B cell (primary cell): Measurements from ENCODE around the gene GLYATL1. TPM values are rescaled to one million over a fixed set of nuclear protein-coding genes. Genes with fewer than 3 reads are reported as not detected.

ENCODE experiments used
- ATAC-seq: fragments of 200-7000 bp; cut with Tn5 transposase; one replicate; pipeline ENCODE4 v1.10.0; 2021; ENCODE audit warnings: low read depth, mild to moderate bottlenecking, moderate number of reproducible peaks, moderate library complexity
- CTCF ChIA-PET: fragments of 350-600 bp; sonication (Branson Sonifier 250); formaldehyde crosslinking; loops from one replicate; lab custom pipeline; 2021; ENCODE audit warnings: antibody characterized with exemption, inconsistent platforms; lab: Charles Lee
- POLR2A ChIA-PET: fragments of 350-600 bp; sonication (Branson Sonifier 250); formaldehyde crosslinking; loops from one replicate; lab custom pipeline; 2021; ENCODE audit warnings: antibody characterized with exemption; lab: Charles Lee
- DNase-seq: peaks from one replicate; pipeline ENCODE4 v3.0.0; 2013
- H2AFZ ChIP-seq: 2 replicates; pipeline ENCODE4 v1.6.1; 2012; ENCODE audit warnings: mild to moderate bottlenecking, low read depth, low read length; ENCODE audit not compliant: insufficient read depth, poor library complexity, severe bottlenecking
- H3K27ac ChIP-seq, 2 donors: 1 replicate in 1 of 2; 2 replicates in 1 of 2; pipeline ENCODE4 v1.5.1; 2012 to 2013; ENCODE audit warnings: low read length in 2 of 2, mild to moderate bottlenecking in 2 of 2, moderate library complexity in 1 of 2
- H3K27me3 ChIP-seq, 4 experiments: fragments of 200-600 bp in 1 of 4; sonication (generic) in 1 of 4; replicated peaks in 1 of 4; 1 replicate in 2 of 4; 2 replicates in 2 of 4; pipeline versions ENCODE4 v1.6.1 to v1.7.0; 2013 to 2016; ENCODE audit warnings: low read length in 3 of 4, mild to moderate bottlenecking in 2 of 4, mixed read lengths in 1 of 4, moderate library complexity in 1 of 4; ENCODE audit not compliant: insufficient read depth in 4 of 4, control insufficient read depth in 3 of 4; ENCODE audit errors: control extremely low read depth in 1 of 4
- H3K36me3 ChIP-seq, 2 experiments: replicated peaks in 1 of 2; 1 replicate in 1 of 2; 2 replicates in 1 of 2; pipeline versions ENCODE4 v1.6.1 to v1.7.1; 2013; ENCODE audit warnings: low read length in 1 of 2; ENCODE audit not compliant: insufficient read depth in 2 of 2, control insufficient read depth in 1 of 2; ENCODE audit errors: control extremely low read depth in 1 of 2, extremely low read depth in 1 of 2
- H3K4me1 ChIP-seq, 2 donors: fragments of 200-600 bp in 1 of 2; sonication (generic) in 1 of 2; 1 replicate in 1 of 2; 2 replicates in 1 of 2; pipeline versions ENCODE4 v1.5.1 to v1.6.1; 2013 to 2017; ENCODE audit warnings: low read length in 2 of 2; ENCODE audit not compliant: control insufficient read depth in 2 of 2, insufficient read depth in 2 of 2
- H3K4me2 ChIP-seq: replicated peaks from 2 replicates; pipeline ENCODE3; 2012; ENCODE audit warnings: mild to moderate bottlenecking, low read depth, low read length; ENCODE audit not compliant: poor library complexity, severe bottlenecking
- H3K4me3 ChIP-seq, 5 experiments: fragments of 200-600 bp in 1 of 5; sonication (generic) in 1 of 5; 1 replicate in 3 of 5; 2 replicates in 2 of 5; pipeline versions ENCODE4 v1.5.1 to v1.7.0; 2011 to 2016; ENCODE audit warnings: low read length in 4 of 5, mild to moderate bottlenecking in 4 of 5, low read depth in 2 of 5, control low read depth in 1 of 5, moderate library complexity in 1 of 5; ENCODE audit not compliant: insufficient read depth in 1 of 5; ENCODE audit errors: control extremely low read depth in 1 of 5, extremely low read depth in 1 of 5
- H3K79me2 ChIP-seq: fragments of 200-600 bp; sonication (generic); one replicate; pipeline ENCODE4 v1.6.0; 2016; ENCODE audit warnings: low read length; ENCODE audit not compliant: control insufficient read depth, insufficient read depth
- H3K9ac ChIP-seq: fragments of 200-600 bp; sonication (generic); 2 replicates; pipeline ENCODE4 v1.6.1; 2017; ENCODE audit warnings: mild to moderate bottlenecking, low read length, moderate library complexity
- H3K9me3 ChIP-seq, 3 donors: one replicate each; pipeline versions ENCODE4 v1.6.1 to v1.7.1; 2013; ENCODE audit warnings: low read length in 2 of 3; ENCODE audit not compliant: control insufficient read depth in 2 of 3, insufficient read depth in 1 of 3; ENCODE audit errors: control extremely low read depth in 1 of 3
- H4K20me1 ChIP-seq: 2 replicates; pipeline ENCODE4 v1.6.0; 2012; ENCODE audit warnings: mild to moderate bottlenecking, low read length; ENCODE audit not compliant: insufficient read depth, control insufficient read depth, poor library complexity, severe bottlenecking
- H3K27ac Mint-ChIP-seq: one replicate; pipeline ENCODE4 v1.8.0; 2021; ENCODE audit warnings: mixed read lengths
- H3K27me3 Mint-ChIP-seq: one replicate; pipeline ENCODE4 v1.8.0; 2021; ENCODE audit warnings: mixed read lengths
- H3K4me1 Mint-ChIP-seq: one replicate; pipeline ENCODE4 v1.8.0; 2021; ENCODE audit warnings: mixed read lengths
- H3K4me3 Mint-ChIP-seq: one replicate; pipeline ENCODE4 v1.8.0; 2021; ENCODE audit warnings: mixed read lengths
- H3K9me3 Mint-ChIP-seq: one replicate; pipeline ENCODE4 v1.8.0; 2022; ENCODE audit warnings: mixed read lengths; ENCODE audit not compliant: insufficient read depth
- CTCF ChIP-seq: fragments of 200-600 bp; IDR thresholded peaks from one replicate; pipeline ENCODE4 v1.8.0; 2022; ENCODE audit warnings: antibody characterized with exemption, mild to moderate bottlenecking
- EZH2 ChIP-seq: IDR thresholded peaks from 2 replicates; pipeline ENCODE4 v1.6.1; 2012; ENCODE audit warnings: borderline replicate concordance, low read depth, mild to moderate bottlenecking, moderate library complexity, low read length; ENCODE audit not compliant: insufficient read depth, poor library complexity, severe bottlenecking
- WGBS: methylation state at CpG from one replicate; pipeline ENCODE4 v1.1.5; 2013; ENCODE audit warnings: missing lambda C conversion rate; ENCODE audit not compliant: insufficient coverage; 5-methylcytosine and 5-hydroxymethylcytosine counted together
- intact Hi-C: fragments of 100-400 bp; cut with micrococcal nuclease; formaldehyde crosslinking; loops from one replicate; pipeline ENCODE4 v1.10.0; 2022
- polyA plus RNA-seq: library from polyadenylated mRNA; depleted of rRNA; stranded (reverse); fragments of >200 nt; gene quantifications from 2 replicates; pipeline ENCODE4 v1.2.3, GENCODE V29; 2012
- total RNA-seq, 2 donors: library from RNA; stranded (reverse); fragments of 120-200 nt in 1 of 2; gene quantifications; 1 replicate in 1 of 2; 2 replicates in 1 of 2; pipeline versions ENCODE4 v1.2.3 to v1.2.4, GENCODE V29; 2013 to 2022

The GLYATL1 gene
- total and polyA plus RNA-seq, 2 donors (not counting 1 experiment from before 2014, with no cell fraction given) = not detected

- no peaks in the 10 kb centered on the region for H3K4me1 Mint-ChIP-seq
- 96% methylated on average over 26 of the region's 26 CpGs for WGBS
- DNase-seq (no peak), ATAC-seq (no peak)
- Histone ChIP-seq H3K9ac (no peak overlapping the region), H2AFZ (no peak overlapping the region), H3K27ac (no peak overlapping the region), H3K36me3 (no peaks in the 10 kb centered on the region), H3K4me3 (no peak overlapping the region), H4K20me1 (no peaks in the 10 kb centered on the region), H3K27me3 (no peaks in the 10 kb centered on the region), H3K9me3 (peaks cover 0 to 8% (median 1%) of the 10 kb centered on the region in 3 donors), H3K79me2 (no peaks in the 10 kb centered on the region), H3K4me1 (no peaks in the 10 kb centered on the region), H3K4me2 (no peak overlapping the region)
- CTCF ChIA-PET = no interaction called here
- POLR2A ChIA-PET = no interaction called here
- H3K4me3 Mint-ChIP-seq = no peak overlapping the region
- no peak for TF ChIP-seq CTCF
- no peak for TF ChIP-seq EZH2
- no peak overlapping the region for H3K27ac Mint-ChIP-seq
- intact Hi-C loops = no loop called here
- peaks cover 3% of the 10 kb centered on the region for H3K27me3 Mint-ChIP-seq
- H3K9me3 Mint-ChIP-seq = peaks cover 2% of the 10 kb centered on the region
Measured at GRCh38 chr11:58968251-58968711, 29.0 kb downstream of the GLYATL1 start.

- no peak overlapping the region for H3K4me3 Mint-ChIP-seq
- CTCF ChIA-PET = no interaction called here
- Histone ChIP-seq H3K79me2 (no peaks in the 10 kb centered on the region), H3K4me1 (peaks cover 3 to 6% of the 10 kb centered on the region in 2 donors), H3K27ac (no peak overlapping the region), H3K36me3 (no peaks in the 10 kb centered on the region), H3K4me2 (no peak overlapping the region), H3K9ac (no peak overlapping the region), H3K27me3 (no peaks in the 10 kb centered on the region), H3K4me3 (no peak overlapping the region), H3K9me3 (peaks cover 0 to 4% (median 0%) of the 10 kb centered on the region in 3 donors), H4K20me1 (no peaks in the 10 kb centered on the region), H2AFZ (no peak overlapping the region)
- DNase-seq (no peak), ATAC-seq (no peak)
- H3K9me3 Mint-ChIP-seq = no peaks in the 10 kb centered on the region
- no peaks in the 10 kb centered on the region for H3K27me3 Mint-ChIP-seq
- no peak for TF ChIP-seq CTCF
- TF ChIP-seq EZH2 = no peak
- intact Hi-C loops = no loop called here
- no peak overlapping the region for H3K27ac Mint-ChIP-seq
- H3K4me1 Mint-ChIP-seq = peaks cover 17% of the 10 kb centered on the region
- POLR2A ChIA-PET = no interaction called here
Measured at GRCh38 chr11:58977470-58977869, 38.2 kb downstream of the GLYATL1 start.
